Lower leg skin (tissue), 4 donors: ENCODE data around the gene MACROD1. TPM values are rescaled to one million over a fixed set of nuclear protein-coding genes. Genes with fewer than 3 reads are reported as not detected.
A peak's percentile ranks its signal among the peaks of the same experiment; 100 is the strongest.
"Not testable (repeated sequence)": the region's sequence is repeated elsewhere in the genome, so short reads cannot be mapped to it uniquely, and the experiment has no call there.

Experiments
- DNase-seq, 2 donors: peaks; one replicate each; pipeline ENCODE4 v3.0.0-alpha.2; 2019; ENCODE audit warnings: low spot score in 2 of 2
- H3K4me3 ChIP-seq: fragments of 200-600 bp; sonication (generic); 2 replicates; pipeline ENCODE4 v1.5.1; 2017; ENCODE audit warnings: mild to moderate bottlenecking, low read depth; ENCODE audit not compliant: poor library complexity, severe bottlenecking
- POLR2A ChIP-seq, 2 donors: fragments of 450-650 bp; IDR thresholded peaks; one replicate each; pipeline ENCODE4 v1.6.1; 2016 to 2017; ENCODE audit warnings: antibody characterized with exemption in 2 of 2, mild to moderate bottlenecking in 1 of 2, moderate library complexity in 1 of 2
- WGBS, 2 donors: methylation state at CpG; one replicate each; pipeline ENCODE4 v1.1.5; 2018; 5-methylcytosine and 5-hydroxymethylcytosine counted together
- intact Hi-C: fragments of 100-400 bp; cut with DNase I; formaldehyde crosslinking; loops from one replicate; pipeline ENCODE4 v1.15.0; 2023; ENCODE audit warnings: low total_unique reads
- total RNA-seq, 4 donors: library from RNA; depleted of rRNA; stranded (reverse); fragments of >200 nt; gene quantifications; one replicate each; pipeline ENCODE4 v1.1.0, GENCODE V29; 2016
- TF ChIP-seq, protein P1 (sequence below), 3 donors: fragments of 450-650 bp; IDR thresholded peaks; one replicate each; pipeline ENCODE4 v1.5.1; 2016; ENCODE audit warnings: antibody characterized with exemption in 3 of 3, mild to moderate bottlenecking in 3 of 3, moderate library complexity in 2 of 3

Gene MACROD1
- total RNA-seq, 4 donors from 2014 or later, result 44.8 to 74.8 (median 55.6) TPM

GRCh38 chr11:63969461-63969860, 196.5 kb downstream of the MACROD1 start:
- intact Hi-C loops, result no loop called here
- no peak overlapping the region for H3K4me3 ChIP-seq
- 88 to 93% methylated on average over 2 of the region's 2 CpGs for WGBS, 2 donors
- DNase-seq, result no peak
- no peak for TF ChIP-seq POLR2A (IDR thresholded peaks at IDR 0.05)
- TF ChIP-seq, protein P1, sequence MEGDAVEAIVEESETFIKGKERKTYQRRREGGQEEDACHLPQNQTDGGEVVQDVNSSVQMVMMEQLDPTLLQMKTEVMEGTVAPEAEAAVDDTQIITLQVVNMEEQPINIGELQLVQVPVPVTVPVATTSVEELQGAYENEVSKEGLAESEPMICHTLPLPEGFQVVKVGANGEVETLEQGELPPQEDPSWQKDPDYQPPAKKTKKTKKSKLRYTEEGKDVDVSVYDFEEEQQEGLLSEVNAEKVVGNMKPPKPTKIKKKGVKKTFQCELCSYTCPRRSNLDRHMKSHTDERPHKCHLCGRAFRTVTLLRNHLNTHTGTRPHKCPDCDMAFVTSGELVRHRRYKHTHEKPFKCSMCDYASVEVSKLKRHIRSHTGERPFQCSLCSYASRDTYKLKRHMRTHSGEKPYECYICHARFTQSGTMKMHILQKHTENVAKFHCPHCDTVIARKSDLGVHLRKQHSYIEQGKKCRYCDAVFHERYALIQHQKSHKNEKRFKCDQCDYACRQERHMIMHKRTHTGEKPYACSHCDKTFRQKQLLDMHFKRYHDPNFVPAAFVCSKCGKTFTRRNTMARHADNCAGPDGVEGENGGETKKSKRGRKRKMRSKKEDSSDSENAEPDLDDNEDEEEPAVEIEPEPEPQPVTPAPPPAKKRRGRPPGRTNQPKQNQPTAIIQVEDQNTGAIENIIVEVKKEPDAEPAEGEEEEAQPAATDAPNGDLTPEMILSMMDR (IDR thresholded peaks at IDR 0.05), result no peak

- H3K4me3 ChIP-seq, result no peak overlapping the region
- intact Hi-C loops, result no loop called here
- DNase-seq, result no peak
- no peak for TF ChIP-seq POLR2A (IDR thresholded peaks at IDR 0.05)
- TF ChIP-seq, protein P1 (IDR thresholded peaks at IDR 0.05), result no peak
- 90 to 100% methylated on average over 1 of the region's 1 CpG for whole genome bisulfite sequencing, 2 donors
These were observed 199.5 kb downstream of the MACROD1 start for GRCh38 chr11:63966444-63966843.

DNA sequence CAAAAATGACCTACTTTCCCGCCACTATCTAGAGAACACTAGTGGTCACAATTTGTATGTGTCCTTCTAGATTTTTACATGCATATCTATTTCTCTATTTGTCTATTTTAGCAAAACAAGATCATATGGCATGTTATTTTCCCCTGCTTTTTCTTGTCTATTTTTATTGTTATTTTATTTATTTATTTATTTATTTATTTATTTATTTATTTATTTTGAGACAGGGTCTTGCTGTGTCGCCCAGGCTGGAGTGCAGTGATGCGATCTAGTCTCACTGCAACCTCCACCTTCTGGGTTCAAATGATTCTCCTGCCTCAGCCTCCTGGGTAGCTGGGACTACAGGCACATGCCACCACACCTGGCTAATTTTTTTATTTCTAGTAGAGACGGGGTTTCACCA, 202.0 kb downstream of the MACROD1 start:
- intact Hi-C loops, result not testable (repeated sequence)

DNA sequence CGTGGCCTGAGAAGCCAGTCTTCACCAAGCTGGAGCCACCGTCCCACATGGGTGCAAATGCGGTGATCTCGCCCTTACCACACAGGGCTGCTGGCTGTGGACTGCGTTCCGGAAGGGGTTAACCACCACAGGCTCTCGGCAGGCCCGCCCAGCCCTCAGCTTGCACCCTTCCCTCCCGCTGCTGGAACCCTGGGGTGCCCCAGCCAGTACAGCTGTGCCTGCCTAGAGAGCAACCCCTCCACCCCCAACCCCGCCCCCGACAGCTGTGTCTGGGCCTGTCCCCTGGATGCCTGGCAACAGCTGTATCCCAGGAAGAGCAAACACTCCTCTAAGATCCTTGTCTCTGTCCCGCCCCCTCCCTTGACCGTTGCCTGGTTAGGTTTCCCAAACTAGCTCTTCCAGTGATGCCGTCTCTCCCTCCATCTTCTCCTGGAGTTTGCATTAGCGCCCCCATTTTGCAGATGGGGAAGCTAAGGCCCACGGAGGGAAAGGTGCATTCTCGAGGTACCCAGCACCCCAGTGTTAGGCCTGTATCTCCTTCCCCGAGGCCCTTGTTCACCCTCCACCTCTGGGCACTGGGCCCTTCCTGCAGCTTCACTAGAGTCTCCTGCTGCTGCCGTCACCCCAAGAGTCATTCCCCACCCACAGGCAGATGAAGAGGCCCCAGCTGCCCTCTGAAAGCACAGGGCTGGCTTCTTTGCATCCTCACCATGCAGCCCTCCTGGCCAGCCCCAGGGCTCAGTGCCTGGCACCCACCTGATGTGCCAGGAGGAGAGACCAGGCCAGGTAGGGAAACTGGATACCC, 204.1 kb downstream of the MACROD1 start:
- TF ChIP-seq, protein P1 (IDR thresholded peaks at IDR 0.05), result no peak
- TF ChIP-seq POLR2A (IDR thresholded peaks at IDR 0.05), result no peak
- WGBS, 2 donors, result 16 to 22% methylated on average over 17 to 18 of the region's 19 CpGs
- intact Hi-C loops, result no loop called here
- no peak overlapping the region for H3K4me3 ChIP-seq
- DNase-seq, result peak in 1 of 2 donors; percentile 57

More for the DNA sequence above, 202.0 kb downstream of the MACROD1 start:
- 97% methylated on average over 4 of the region's 4 CpGs for WGBS, 2 donors
- DNase-seq, H3K4me3 ChIP-seq: not testable (repeated sequence)

DNA sequence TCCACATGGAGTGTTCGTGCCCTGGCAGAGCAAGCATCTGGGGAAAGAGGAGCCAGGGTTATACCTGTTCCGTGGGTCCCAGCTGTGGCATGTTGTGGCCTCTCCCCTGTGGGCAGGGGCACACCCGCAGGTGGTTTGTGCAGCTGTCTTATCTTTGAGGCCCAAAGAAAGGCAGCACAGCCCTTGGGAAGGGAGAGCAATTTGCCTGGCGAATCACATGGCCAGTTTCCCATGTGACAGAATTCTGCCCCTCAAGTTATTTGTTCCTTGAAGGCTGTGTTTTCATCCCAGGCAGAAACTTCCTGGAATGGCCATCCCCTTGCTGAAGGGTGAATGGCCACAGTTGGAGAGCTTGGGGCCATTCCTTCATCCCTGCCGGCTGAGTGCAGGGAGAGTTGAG, 207.9 kb downstream of the MACROD1 start:
- TF ChIP-seq POLR2A (IDR thresholded peaks at IDR 0.05), result no peak
- TF ChIP-seq, protein P1 (IDR thresholded peaks at IDR 0.05), result no peak
- intact Hi-C loops, result no loop called here
- H3K4me3 ChIP-seq, result no peak overlapping the region
- DNase-seq, result no peak
- WGBS, 2 donors, result 44 to 73% methylated on average over 3 to 5 of the region's 5 CpGs

DNA sequence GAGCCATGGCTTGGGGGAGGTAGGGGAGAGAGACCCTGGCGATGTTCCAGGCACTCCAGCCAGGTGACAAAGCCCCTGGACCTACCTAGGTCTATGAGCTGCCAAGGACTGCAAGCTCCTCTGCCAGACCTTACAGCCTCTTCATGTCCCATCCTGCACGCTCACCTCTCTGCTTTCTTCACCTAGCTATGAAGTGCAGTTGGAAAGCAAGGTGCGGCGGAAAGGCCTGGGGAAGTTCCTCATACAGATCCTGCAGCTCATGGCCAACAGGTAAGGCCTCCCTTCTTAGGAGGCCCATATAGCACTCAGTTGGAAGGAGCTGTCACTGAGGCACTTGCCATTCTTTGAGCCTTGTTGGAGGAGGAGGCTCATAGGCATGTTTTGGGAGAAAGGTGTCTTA, 213.3 kb downstream of the MACROD1 start:
- no peak for DNase-seq
- H3K4me3 ChIP-seq, result no peak overlapping the region
- WGBS, 2 donors, result 60 to 73% methylated on average over 4 of the region's 4 CpGs
- TF ChIP-seq POLR2A (IDR thresholded peaks at IDR 0.05), result no peak
- TF ChIP-seq, protein P1 (IDR thresholded peaks at IDR 0.05), result no peak
- intact Hi-C loops, result no loop called here
